ENCODE measurements around the gene SOX12. TPM values are rescaled to one million over a fixed set of nuclear protein-coding genes. Genes with fewer than 3 reads are reported as not detected.
"Not testable (repeated sequence)": the region's sequence is repeated elsewhere in the genome, so short reads cannot be mapped to it uniquely, and the experiment has no call there.

SOX12 gene
- total and polyA plus RNA-seq, 8 donors = 2.9 to 8.8 (median 5.4) TPM

- no peak for TF ChIP-seq CTCF (IDR thresholded peaks at IDR 0.05)
- H3K4me1 ChIP-seq = peaks cover 0 to 15% (median 10%) of the 10 kb centered on the region in 3 donors
- no peak for FAIRE-seq
- no peak for DNase-seq
- WGBS, 2 donors = 84 to 85% methylated on average over 19 of the region's 19 CpGs
- intact Hi-C loops (cut with DNase I) = no loop called here
- no peak overlapping the region for H3K4me3 ChIP-seq
- H3K27ac ChIP-seq = peak overlapping the region in 1 of 4 donors; percentile 87
- H3K36me3 ChIP-seq = no peaks in the 10 kb centered on the region
- no peaks in the 10 kb centered on the region for H3K9me3 ChIP-seq
- no peaks in the 10 kb centered on the region for H3K27me3 ChIP-seq
- ATAC-seq = no peak
These were observed 23.9 kb downstream of the SOX12 start for GRCh38 chr20:348972-349841.

- Histone ChIP-seq H3K27ac (no peak overlapping the region), H3K9me3 (no peaks in the 10 kb centered on the region), H3K4me3 (no peak overlapping the region), H3K36me3 (no peaks in the 10 kb centered on the region), H3K4me1 (peaks cover 0 to 8% (median 5%) of the 10 kb centered on the region in 3 donors), H3K27me3 (no peaks in the 10 kb centered on the region)
- intact Hi-C loops (cut with DNase I) = loop anchor here (5.0 to 10.0 kb wide), 4 partner anchors 82 to 292 kb away; no protein-coding TSS in a partner anchor
- ATAC-seq = no peak
- DNase-seq = no peak
- WGBS, 2 donors = 83 to 90% methylated on average over 13 of the region's 13 CpGs
- TF ChIP-seq CTCF (IDR thresholded peaks at IDR 0.05) = no peak
- FAIRE-seq = no peak
These were observed 27.8 kb downstream of the SOX12 start for GRCh38 chr20:353166-353565.

- Histone ChIP-seq H3K27ac (no peak overlapping the region), H3K4me3 (no peak overlapping the region), H3K36me3 (no peaks in the 10 kb centered on the region), H3K9me3 (no peaks in the 10 kb centered on the region), H3K4me1 (peaks cover 0 to under 1% (median 0%) of the 10 kb centered on the region in 3 donors), H3K27me3 (no peaks in the 10 kb centered on the region)
- WGBS, 2 donors = 11% methylated on average over 14 of the region's 14 CpGs
- peak; percentile 92 to 100 (median 98) for ATAC-seq
- intact Hi-C loops (cut with DNase I) = loop anchor here (5.0 to 10.0 kb wide), 4 partner anchors 80 to 290 kb away; no protein-coding TSS in a partner anchor
- peak; percentile 61 to 87 (median 80) for DNase-seq
- no peak for FAIRE-seq
- peak; percentile 93 to 97 (median 96) for TF ChIP-seq CTCF (IDR thresholded peaks at IDR 0.05)
These were observed 29.1 kb downstream of the SOX12 start for GRCh38 chr20:354298-354977.

- H3K36me3 ChIP-seq, ATAC-seq, DNase-seq, H3K27ac ChIP-seq, FAIRE-seq, H3K4me3 ChIP-seq, H3K4me1 ChIP-seq, H3K27me3 ChIP-seq, H3K9me3 ChIP-seq: not testable (repeated sequence)
- intact Hi-C loops (cut with DNase I) = loop anchor here (10.0 kb wide), 3 partner anchors 79 to 289 kb away; no protein-coding TSS in a partner anchor
- WGBS, 2 donors = 89 to 93% methylated on average over 2 of the region's 2 CpGs
These were observed 30.8 kb downstream of the SOX12 start for GRCh38 chr20:356154-356553.

GRCh38 chr20:356745-357144 is 31.4 kb downstream of the SOX12 start:
- no peak overlapping the region for H3K4me3 ChIP-seq
- H3K9me3 ChIP-seq = no peaks in the 10 kb centered on the region
- H3K27me3 ChIP-seq = no peaks in the 10 kb centered on the region
- intact Hi-C loops (cut with DNase I) = loop anchor here (10.0 kb wide), 3 partner anchors 78 to 288 kb away; no protein-coding TSS in a partner anchor
- TF ChIP-seq CTCF (IDR thresholded peaks at IDR 0.05) = no peak
- no peak for DNase-seq
- no peak for ATAC-seq
- no peaks in the 10 kb centered on the region for H3K36me3 ChIP-seq
- 82 to 88% methylated on average over 10 of the region's 10 CpGs for WGBS, 2 donors
- FAIRE-seq = no peak
- H3K27ac ChIP-seq = no peak overlapping the region
- no peaks in the 10 kb centered on the region for H3K4me1 ChIP-seq

Measured in pancreas (tissue), 10 donors.